ENCODE measurements around the gene GPR15LG. TPM values are rescaled to one million over a fixed set of nuclear protein-coding genes. Genes with fewer than 3 reads are reported as not detected.

GPR15LG gene
- polyA plus RNA-seq, 1 experiment: not detected

GRCh38 chr10:84233940-84234339, 60.3 kb downstream of the GPR15LG start:
- no peaks in the 10 kb centered on the region for H3K36me3 ChIP-seq (ENCODE audit: control insufficient read depth, insufficient read depth, low read length)
- H3K4me3 ChIP-seq (ENCODE audit: low read depth, low read length): no peak overlapping the region
- ChIA-PET CTCF (interaction anchor here (1.2 kb wide), 1 partner anchor 21 kb away, joined by 3 read pairs; no protein-coding TSS in a partner anchor), POLR2A (no interaction called here)
- DNase-seq (ENCODE audit: low read depth): no peak
- TF ChIP-seq CTCF (IDR thresholded peaks at IDR 0.05; ENCODE audit: insufficient read depth, low read depth, low read length): no peak
- no peaks in the 10 kb centered on the region; the same call in 1 of the 2 replicates for H3K27me3 ChIP-seq (ENCODE audit: control insufficient read depth, insufficient read depth, low read length)

- ChIA-PET CTCF (no interaction called here), POLR2A (no interaction called here)
- DNase-seq (ENCODE audit: low read depth): no peak
- Histone ChIP-seq H3K36me3 (ENCODE audit: control insufficient read depth, insufficient read depth, low read length) (no peaks in the 10 kb centered on the region), H3K27me3 (ENCODE audit: control insufficient read depth, insufficient read depth, low read length) (no peaks in the 10 kb centered on the region; the same call in 1 of the 2 replicates), H3K4me3 (ENCODE audit: low read depth, low read length) (no peak overlapping the region)
- TF ChIP-seq CTCF (IDR thresholded peaks at IDR 0.05; ENCODE audit: insufficient read depth, low read depth, low read length): no peak
Measured at GRCh38 chr10:84234479-84234878, 60.9 kb downstream of the GPR15LG start.

Other genes with a start within 250 kb of the GPR15LG start
- 204 and 256 TPM in 2 replicates for gene GHITM, start 34.3 kb upstream of the GPR15LG start, polyA plus RNA-seq (2011; rRNA removed)
- gene CDHR1, start 20.7 kb downstream of the GPR15LG start, polyA plus RNA-seq (2011; rRNA removed): not detected in 2 replicates
- not detected in 2 replicates for gene LRIT2, start 51.7 kb downstream of the GPR15LG start, polyA plus RNA-seq (2011; rRNA removed)
- not detected in 2 replicates for gene LRIT1, start 67.7 kb downstream of the GPR15LG start, polyA plus RNA-seq (2011; rRNA removed)
- gene RGR, start 71.3 kb downstream of the GPR15LG start, polyA plus RNA-seq (2011; rRNA removed): not detected in 2 replicates
- gene CCSER2, start 154.8 kb downstream of the GPR15LG start, polyA plus RNA-seq (2011; rRNA removed): 28.7 and 29.5 TPM in 2 replicates